ENCODE results near the gene NCOA3.

- no peak for TF ChIP-seq CTCF (IDR thresholded peaks at IDR 0.05)
- TF ChIP-seq POLR2A (IDR thresholded peaks at IDR 0.05), result no peak
These were observed 29.8 kb downstream of the NCOA3 start for GRCh38 chr20:47531458-47531857.

Data from esophagus squamous epithelium (tissue), 4 donors.